Stimulated activated CD4-positive, alpha-beta T cell treated with anti-CD3 and anti-CD28 coated beads, Interleukin-1b, Interleukin-23, amount 100 ng/mL, for 1 hour (primary cell): Measurements from ENCODE around the gene ADCK2.
"Not testable (repeated sequence)": the region's sequence is repeated elsewhere in the genome, so short reads cannot be mapped to it uniquely, and the experiment has no call there.

Experiments used
- DNase-seq, 2 donors: peaks; one replicate each; pipeline ENCODE4 v3.0.0-alpha.2; 2020; ENCODE audit warnings: low read depth in 2 of 2

Gene ADCK2, protein sequence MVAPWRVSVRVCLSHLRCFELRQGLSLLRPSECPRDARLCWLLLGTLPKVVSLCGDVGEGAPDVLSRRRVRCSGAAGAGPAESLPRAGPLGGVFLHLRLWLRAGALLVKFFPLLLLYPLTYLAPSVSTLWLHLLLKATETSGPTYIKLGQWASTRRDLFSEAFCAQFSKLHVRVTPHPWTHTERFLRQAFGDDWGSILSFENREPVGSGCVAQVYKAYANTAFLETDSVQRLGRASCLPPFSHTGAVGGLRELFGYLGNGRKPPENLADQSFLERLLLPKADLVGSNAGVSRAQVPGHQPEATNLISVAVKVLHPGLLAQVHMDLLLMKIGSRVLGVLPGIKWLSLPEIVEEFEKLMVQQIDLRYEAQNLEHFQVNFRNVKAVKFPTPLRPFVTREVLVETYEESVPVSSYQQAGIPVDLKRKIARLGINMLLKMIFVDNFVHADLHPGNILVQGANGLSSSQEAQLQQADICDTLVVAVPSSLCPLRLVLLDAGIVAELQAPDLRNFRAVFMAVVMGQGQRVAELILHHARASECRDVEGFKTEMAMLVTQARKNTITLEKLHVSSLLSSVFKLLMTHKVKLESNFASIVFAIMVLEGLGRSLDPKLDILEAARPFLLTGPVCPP

DNA sequence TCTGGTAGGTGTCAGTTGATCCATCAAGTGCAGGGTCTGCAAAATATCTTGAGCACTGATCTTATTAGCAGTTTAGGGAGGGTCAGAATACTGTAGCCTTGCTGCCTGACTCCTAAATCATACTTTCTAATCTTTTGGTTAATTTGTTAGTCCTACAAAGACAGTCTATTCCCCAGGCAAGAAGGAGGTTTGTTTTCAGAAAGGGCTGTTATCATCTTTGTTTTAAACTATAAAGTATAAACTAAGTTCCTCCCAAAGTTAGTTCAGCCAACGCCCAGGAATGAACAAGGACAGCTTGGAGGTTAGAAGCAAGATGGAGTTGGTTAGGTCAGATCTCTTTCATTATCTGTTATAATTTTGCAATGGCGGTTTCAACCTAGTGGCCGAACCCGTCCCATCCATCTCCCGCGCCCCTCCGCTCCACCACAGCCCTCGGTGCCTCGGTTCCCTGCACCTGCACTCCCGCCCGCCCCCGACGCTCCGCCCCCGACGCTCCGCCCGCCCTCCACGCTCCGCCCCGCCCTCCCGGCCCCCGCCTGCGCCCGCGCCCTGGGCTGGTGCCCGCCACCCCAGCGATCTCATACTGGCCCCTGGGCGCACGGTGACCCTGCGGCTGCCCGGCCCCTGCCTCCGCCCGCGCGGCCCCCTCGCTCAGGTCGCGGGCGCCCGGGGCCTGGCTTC, at the start of gene ADCK2:
ADCK2 (plus strand) TSS at position 564 of the 681 bp plus-strand sequence. CDS start 386 bp downstream, outside the sequence.
- peak; percentile 23 to 47 for DNase-seq

DNA sequence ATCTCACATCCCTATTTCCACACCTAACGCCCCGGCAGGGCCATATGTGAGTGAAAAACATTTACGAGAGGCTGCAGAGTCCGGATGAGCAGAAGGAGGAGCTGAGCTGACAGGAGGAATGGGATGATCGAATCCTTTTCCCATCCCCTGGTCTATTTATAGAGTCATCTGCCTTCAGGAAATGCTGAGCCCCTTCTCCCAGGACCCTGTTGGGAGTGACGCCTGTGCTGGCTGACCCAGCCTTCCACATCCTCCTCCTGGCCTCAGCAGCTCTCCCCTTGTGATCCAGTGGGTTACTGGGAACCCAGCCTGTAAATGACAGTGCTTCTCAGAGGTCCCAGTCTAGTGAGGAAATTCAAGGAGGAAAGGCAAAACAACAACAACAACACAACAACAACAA, 48.8 kb upstream of the ADCK2 start:
- DNase-seq = no peak

DNA sequence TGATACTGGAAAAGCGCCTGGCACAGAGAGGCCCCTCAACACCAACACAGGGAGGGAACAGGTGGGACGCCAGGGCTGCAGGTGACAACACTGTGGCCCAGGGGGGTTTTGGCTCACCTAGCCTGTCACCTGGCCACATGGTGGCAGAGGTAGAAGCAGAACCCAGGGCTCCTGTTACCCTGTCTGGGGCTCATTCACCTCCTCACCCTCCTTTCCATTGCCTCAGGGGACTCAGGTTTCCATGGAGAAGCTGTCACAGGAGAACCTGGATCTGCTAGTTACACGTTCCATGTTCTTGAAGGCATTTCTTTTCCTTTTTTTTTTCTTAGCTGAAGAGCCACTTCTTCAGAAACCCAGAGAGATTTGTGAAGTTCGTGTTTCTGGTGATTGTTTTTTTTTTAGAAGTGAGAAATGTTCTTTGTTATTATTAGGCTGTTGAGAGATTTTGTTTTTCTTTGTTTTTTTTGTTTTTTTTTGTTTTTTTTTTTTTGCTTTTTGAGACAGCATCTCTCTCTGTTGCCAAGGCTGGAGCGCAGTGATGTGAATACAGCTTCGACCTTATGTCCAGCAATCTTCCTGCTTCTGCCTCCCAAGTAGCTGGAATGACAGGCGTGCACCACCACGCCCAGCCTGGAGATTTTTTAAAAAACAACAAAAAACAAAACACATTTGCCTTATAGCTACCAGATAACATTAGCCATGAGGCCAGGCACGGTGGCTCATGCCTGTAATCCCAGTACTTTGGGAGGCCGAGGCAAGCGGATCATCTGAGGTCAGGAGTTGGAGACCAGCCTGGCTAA, 48.2 kb upstream of the ADCK2 start:
- DNase-seq = no peak

DNA sequence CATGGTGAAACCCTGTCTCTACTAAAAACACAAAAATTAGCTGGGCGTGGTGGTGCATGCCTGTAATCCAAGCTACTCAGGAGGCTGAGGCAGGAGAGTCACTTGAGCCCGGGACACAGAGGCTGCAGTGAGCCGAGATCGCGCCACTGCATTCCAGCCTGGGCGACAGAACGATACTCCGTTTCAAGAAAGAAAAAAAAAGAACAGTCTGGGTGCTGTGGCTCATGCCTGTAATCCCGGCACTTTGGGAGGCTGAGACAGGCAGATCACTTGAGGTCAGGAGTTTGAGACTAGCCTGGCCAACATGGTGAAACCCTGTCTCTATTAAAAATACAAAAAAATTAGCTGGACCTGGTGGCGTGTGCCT, 47.6 kb upstream of the ADCK2 start:
- DNase-seq = not testable (repeated sequence)

DNA sequence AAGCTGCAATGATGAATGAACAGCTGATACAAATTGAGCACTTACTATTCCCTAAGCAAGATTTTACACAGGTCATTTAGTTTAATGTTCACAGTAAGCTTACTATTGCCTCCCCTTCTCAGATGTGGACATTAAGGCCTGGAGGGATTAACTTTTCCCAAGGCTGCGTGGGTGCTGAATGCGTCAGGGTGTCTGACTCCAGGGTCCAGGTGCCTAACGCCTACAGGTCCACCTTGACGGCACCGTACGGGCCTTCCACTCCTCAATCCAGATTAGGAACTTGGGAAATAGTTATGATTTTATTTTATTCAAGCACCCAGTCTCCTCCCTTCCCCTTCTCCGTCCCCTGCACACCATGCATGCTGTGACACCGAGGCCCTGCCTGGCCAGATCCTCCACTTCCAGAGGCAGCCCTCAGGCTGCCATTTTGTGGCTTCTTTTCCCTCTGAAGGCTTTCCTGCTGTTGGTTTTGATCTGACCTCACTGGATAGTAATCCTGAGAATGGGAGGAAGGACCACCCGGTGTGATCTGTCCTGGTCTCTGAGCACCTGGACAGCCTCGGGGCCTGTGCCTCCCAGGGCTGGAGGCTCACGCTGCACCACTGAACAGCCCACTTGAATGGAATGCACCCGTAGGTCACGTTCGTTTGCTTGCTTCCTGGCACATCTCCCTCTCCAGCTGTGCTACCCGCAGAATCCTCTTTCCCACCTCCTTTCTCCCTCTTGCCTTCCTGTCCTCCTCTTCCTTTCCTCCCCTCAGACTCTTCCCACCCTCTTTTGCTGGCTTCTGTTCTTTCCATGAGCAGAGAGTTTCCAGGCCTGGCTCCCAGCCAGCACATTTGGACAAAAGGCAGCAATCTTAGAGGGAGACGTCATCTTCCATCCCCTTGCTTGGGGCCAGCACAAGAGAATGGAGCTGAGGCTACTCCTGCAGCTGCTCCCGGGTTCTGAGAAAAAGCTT, 46.6 kb upstream of the ADCK2 start:
- DNase-seq = no peak

DNA sequence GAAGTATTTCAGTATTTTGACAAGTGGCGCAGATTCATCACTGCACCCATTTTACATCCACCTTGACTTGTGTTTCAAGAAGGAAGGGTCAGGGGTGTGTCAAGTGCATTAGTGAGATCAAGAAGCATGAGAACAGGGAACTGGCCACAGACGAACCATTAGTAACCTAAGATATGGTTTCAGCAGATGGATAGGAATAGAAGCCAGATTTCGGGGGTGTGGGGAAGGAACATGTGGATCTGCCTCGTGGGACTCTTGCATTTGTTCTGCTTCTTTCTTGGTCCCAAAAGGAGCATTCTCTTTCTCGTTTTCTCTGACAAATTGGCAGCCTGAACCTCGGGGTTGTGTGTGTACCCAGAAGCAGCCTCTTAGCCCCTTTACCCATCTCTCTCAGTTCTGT, 41.7 kb upstream of the ADCK2 start:
- DNase-seq = no peak

DNA sequence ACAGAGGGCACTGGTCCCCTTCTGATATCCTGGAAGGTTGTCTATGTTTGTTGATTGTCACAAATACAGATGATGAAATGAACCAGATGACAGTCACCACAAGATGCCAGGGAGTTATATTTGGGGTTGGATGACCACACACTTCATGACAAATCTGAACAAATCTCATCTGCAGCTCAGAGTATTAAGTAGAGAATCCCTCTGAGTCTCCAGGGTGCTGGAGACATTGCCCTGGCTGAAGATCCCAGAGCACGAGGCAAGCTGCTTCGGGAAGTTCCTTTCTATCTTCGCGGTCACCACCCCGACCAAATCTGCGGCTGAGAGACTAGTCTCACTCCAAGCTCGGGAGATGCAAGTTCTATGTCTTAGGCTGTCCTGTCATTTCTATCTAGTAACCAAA, 41.1 kb upstream of the ADCK2 start:
- DNase-seq = no peak

DNA sequence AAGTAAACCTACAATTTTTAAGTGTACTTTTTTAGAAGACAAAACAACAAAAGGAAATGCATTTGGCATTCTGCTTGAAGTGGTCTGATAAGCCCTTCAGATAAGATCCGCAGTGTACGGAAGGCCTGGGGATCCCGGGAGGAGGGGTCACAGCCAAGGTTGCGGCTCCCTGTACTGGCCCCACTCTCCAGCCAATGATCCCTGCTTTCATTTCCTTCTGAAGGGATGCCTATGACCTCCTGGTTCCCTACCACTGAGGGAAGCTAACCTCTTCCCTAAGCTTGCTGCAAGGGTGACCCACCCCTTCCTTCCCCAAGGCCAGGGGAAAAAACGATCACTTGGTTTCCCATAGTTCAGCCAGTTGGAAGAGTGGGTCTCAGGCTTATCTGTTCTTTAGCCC, 37.4 kb upstream of the ADCK2 start:
- no peak for DNase-seq

DNA sequence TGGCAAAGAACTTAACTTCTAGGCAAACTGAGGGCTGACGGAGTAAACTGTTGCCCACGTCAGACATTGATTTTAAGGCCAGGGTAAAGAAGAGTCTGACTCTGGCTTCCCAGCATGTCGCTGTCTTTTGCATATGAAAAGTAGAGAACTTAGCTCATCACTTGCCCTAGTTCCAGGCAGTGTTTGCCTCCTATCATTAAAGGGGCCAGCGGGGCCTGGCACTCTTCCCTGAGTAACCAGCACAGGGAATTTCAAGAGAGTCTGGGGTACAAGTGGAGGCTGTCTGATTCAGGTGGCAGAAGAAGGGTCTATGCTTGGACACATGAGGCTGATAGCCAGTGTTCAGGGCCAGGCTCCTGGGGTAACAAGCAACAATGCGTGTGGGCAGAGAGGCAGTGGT, 36.9 kb upstream of the ADCK2 start:
- no peak for DNase-seq

DNA sequence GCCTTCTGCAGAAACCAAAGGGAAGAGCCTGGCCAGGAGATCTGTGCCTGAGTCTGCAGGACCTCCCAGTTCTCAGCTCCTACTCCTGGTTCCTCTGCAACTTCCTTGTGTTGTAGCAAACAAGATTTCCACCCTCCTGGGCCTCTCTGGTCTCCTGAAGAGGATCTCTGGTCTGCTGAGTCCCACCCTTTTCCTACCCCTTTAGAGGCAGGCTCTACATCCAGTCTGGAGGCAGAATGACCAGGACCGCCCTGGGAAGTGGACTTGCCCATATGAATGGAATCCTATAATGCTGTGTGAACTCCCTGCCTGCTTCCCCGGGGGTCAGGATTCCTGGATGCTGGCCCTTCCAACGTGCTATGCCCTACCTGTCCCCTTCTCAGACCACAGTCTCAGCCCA, 35.3 kb upstream of the ADCK2 start:
- DNase-seq = no peak

DNA sequence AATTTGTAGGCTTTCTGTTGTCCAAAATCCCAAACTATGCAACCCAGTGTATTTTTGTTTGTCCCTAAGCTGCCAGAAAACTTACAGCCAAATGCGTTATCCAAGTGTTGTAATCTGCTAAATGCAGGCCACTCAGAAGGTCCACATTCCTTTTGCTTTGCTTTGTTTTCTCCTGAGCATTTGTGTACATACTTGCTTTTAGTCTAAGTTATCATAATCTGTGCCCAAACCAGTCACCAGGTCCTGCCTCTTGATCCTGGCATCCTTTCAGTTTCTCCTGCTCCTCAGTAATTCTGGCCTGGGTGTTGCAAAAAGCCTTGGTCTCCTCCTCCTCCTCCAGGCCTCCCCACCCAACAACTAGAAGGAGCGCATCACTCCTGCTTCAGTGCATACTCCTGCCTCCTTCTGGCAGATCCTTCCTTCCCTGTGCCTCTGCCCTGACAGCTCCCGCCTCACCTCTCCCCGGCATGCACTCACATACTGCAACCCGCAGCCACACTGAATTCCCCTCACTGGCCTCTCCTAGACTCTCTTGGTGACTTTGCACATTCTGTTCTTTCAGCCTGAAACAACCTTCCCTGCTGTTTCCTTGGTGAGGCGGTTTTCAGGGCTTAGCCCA, 34.5 kb upstream of the ADCK2 start:
- no peak for DNase-seq

DNA sequence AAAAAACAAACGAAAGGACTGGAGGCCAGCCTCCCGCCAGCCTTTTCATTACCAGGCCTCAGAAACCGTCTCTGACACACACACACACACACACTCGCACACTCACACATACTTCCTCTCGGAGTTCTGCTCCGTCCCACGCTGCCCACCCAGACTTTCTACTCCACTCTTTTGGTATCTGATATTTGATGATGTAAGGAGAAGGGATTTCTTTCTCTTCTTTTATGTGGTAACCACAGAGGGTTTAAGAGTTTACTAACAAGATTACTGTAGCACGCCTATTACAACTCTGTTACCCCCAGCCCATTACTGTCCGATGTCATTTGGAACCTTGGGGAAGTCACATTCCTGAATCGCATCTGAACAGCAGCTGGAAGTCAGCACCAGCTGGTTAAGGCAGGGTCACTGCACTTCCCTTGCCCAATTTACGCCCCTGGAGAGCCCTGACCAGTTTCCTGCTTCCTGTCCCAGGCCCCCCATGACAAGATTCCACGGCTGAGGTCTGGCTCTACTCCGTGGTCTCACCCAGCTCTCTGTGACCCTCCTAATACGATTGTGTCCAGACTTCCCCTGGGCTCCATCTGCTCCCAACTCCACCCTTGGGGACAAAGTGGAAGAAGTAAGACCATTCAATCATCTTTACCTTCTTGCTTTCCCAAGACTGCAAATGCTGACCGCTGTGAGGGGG, 33.2 kb upstream of the ADCK2 start:
- no peak for DNase-seq

DNA sequence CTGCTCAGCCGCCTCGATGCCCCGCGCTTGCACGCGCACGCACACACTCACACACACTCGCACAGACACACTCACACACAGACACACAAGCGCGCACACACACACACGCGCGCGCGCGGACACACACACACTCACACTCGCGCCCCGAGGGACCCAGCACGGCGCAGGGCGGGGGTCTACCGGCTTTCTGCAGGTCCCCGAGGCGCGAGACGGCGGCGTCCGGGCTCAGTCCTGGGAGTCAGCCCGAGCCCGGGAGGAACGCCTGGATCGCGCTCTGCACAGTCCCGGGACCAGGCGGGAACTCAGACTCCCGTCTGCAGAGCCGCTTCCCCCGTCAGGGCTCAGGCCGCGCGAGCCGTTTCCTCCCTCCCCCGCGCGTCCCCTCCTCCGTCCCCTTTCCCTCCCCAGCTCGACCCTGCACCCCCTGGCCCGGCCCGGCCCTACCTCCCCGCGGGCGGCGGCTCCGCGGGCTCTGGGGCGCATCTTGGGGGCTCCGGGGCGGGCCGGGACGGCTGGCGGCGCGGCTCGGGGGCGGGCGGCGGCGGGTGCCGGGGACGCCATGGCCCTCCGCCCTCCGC, 32.6 kb upstream of the ADCK2 start:
- DNase-seq = no peak

DNA sequence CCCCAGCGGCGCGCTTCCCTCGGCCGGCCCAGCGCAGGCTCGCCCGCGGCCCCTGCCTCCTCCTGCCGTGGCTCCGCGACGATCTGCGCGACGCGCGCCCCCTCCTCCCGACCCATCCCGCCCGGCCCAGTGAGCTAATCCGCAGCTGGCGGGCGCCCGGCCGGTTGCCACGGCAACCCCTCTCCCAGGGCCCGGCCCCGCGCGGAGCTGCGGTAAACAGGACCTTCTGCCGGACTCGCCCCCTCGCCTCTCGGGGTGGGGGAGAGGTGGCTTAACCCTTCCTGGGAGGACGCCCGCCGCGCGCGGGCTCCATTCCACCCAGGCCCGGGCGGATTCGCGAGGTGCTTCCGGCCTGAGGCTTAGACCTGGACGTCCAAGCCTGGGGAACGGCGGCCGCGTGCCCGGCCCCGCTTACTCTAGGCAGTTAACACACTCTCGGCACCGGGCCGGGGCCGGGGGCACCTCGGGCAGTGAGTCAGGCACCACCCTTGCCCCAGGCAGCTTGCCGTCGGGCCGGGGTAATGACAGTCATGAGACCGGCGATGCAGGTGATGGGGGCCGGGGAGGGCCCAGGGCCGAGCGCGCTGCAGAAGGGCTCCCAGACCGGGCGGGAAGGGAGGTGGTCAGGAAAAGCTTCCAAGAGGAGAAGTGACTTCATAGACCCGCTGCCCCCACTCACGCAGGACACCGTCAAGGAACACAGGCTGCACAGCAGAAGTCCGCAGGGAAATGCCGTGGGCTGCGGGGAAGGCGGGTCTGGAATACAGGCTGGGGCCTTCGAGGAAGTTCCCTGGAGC, 31.8 kb upstream of the ADCK2 start, which contains the start of gene DENND2A:
DENND2A (minus strand) TSS at position 87 of the 797 bp plus-strand sequence. CDS start 38,416 bp downstream, outside the sequence.
- DNase-seq = no peak

DNA sequence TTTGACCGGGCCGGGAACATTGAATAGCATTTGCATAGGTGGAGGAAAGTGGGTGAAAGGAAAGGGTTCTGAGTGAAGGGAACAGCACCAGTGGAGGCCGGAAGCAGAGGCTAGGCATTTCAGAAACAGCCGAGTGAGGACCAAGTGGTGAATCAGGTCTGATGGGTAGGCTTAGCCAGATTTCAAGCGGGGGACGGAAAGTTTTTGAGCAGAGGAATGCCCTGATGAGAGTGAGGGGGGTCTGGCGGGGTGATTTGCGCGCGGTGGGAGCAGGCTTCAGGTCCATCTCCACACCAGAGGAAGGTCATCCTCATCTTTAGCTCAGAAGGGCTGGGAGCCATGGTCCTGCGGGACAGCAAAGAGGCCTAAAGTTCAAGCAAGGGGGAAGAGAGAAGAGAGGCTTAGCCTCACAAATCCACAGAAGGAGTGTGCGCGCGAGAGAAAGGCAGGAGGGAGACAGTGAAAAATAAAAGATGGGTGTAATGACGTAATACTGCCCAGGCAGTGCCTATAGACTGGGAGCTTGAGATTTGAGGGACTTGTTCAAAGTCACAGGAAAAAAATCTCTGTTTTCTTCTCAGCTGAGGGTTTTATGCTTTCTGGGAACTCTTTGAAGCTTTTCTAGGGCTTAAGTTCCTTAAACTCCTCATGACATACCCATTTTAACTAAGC, 31.1 kb upstream of the ADCK2 start:
- DNase-seq = no peak

DNA sequence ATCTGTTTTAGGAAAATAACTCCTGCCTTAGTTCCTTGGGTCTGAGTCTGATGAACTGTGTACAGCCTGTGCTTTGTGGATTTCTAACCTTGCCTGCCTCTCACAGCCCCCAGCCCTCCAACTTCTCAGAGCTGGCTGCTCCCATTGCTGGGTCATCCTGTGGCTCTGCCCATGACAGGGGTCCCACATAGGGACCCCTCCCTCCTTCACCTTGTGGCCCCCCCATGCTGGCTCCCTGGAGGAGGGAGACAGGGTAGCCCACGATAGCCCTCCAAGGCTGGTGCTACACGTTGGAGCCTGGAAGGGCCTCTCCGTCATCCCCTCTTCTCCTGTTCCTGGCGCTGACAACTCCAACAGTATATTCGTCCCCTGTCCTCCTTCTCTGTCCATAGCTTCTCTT, 29.3 kb upstream of the ADCK2 start:
- DNase-seq = no peak

DNA sequence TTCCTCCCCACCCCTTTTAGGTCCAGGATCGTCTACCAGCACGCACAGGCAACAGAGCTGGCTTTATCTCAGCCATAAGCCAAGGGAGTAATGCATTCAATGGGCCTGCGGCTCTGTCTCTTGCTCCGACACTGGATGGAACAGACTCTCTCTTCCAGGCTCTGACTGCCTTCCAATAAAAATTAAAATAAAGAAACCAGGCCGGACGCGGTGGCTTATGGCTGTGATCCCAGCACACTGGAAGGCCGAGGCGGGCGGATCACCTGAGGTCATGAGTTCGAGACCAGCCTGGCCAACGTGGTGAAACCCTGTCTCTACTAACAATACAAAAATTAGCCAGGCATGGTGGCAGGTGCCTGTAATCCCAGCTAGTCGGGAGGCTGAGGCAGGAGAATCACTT, 28.0 kb upstream of the ADCK2 start:
- DNase-seq = not testable (repeated sequence)
